Amniotic epithelial cell (primary cell): ENCODE measurements around the gene LINGO3.

Experiments used
- DNase-seq: peaks from one replicate; pipeline ENCODE4 v3.0.0-alpha.2; 2010; ENCODE audit warnings: low read depth

LINGO3 gene

GRCh38 chr19:2339644-2340310 is 31.8 kb upstream of the LINGO3 start:
- DNase-seq, result no peak

- DNase-seq, result no peak
Observed at GRCh38 chr19:2338751-2339643, 31.0 kb upstream of the LINGO3 start.

GRCh38 chr19:2338055-2338615 is 30.2 kb upstream of the LINGO3 start:
- DNase-seq, result no peak

GRCh38 chr19:2337329-2337707 is 29.4 kb upstream of the LINGO3 start:
- DNase-seq, result peak; percentile 84

GRCh38 chr19:2336528-2337328 is 28.8 kb upstream of the LINGO3 start:
- no peak for DNase-seq

- DNase-seq, result no peak
Observed at GRCh38 chr19:2335848-2336247, 27.9 kb upstream of the LINGO3 start.

- no peak for DNase-seq
Observed at GRCh38 chr19:2334986-2335846, 27.3 kb upstream of the LINGO3 start.

GRCh38 chr19:2334426-2334825 is 26.5 kb upstream of the LINGO3 start:
- DNase-seq, result no peak

GRCh38 chr19:2333807-2334211 is 25.9 kb upstream of the LINGO3 start:
- no peak for DNase-seq

- no peak for DNase-seq
Observed at GRCh38 chr19:2333027-2333806, 25.3 kb upstream of the LINGO3 start.

GRCh38 chr19:2332341-2333026 is 24.5 kb upstream of the LINGO3 start:
- no peak for DNase-seq

GRCh38 chr19:2331601-2332246 is 23.8 kb upstream of the LINGO3 start:
- no peak for DNase-seq

- no peak for DNase-seq
Observed at GRCh38 chr19:2330632-2331284, 22.8 kb upstream of the LINGO3 start.

- DNase-seq, result no peak
Observed at GRCh38 chr19:2330255-2330631, 22.3 kb upstream of the LINGO3 start.

- no peak for DNase-seq
Observed at GRCh38 chr19:2329501-2329916, 21.6 kb upstream of the LINGO3 start.

- no peak for DNase-seq
Observed at GRCh38 chr19:2329149-2329478, 21.2 kb upstream of the LINGO3 start.

GRCh38 chr19:2328401-2329148 is 20.6 kb upstream of the LINGO3 start, which contains the start of the genes LSM7 and SPPL2B:
TSS of gene LSM7 (minus strand) at chr19:2328586. CDS start at chr19:2328566, 20 bp downstream.
TSS of gene SPPL2B (plus strand) at chr19:2328684. CDS start at chr19:2328710, 26 bp downstream.
- DNase-seq, result peak; percentile 71
